H9 (cell line): Measurements from ENCODE around the gene TMEM9. TPM values are rescaled to one million over a fixed set of nuclear protein-coding genes. Genes with fewer than 3 reads are reported as not detected.

Experiments used
- DNase-seq: peaks from one replicate; pipeline ENCODE4 v3.0.0-alpha.2; 2017
- H2AFZ ChIP-seq: one replicate; pipeline ENCODE4 v1.6.1; 2013; ENCODE audit warnings: mild to moderate bottlenecking, low read length, control low read depth, moderate library complexity
- H2AK5ac ChIP-seq: 2 replicates; pipeline ENCODE4 v1.6.1; 2013; ENCODE audit warnings: low read length, control low read depth, mixed read lengths; ENCODE audit not compliant: insufficient read length
- H2BK120ac ChIP-seq: one replicate; pipeline ENCODE4 v1.6.1; 2013; ENCODE audit warnings: low read depth, mild to moderate bottlenecking, low read length, control low read depth, inconsistent platforms; ENCODE audit not compliant: poor library complexity, severe bottlenecking
- H2BK12ac ChIP-seq: 2 replicates; pipeline ENCODE4 v1.6.1; 2013; ENCODE audit warnings: low read length, control low read depth, mixed read lengths, low read depth; ENCODE audit not compliant: insufficient read length
- H2BK15ac ChIP-seq: 2 replicates; pipeline ENCODE4 v1.6.1; 2013; ENCODE audit warnings: low read depth, low read length, control low read depth
- H2BK20ac ChIP-seq: one replicate; pipeline ENCODE4 v1.6.1; 2013; ENCODE audit warnings: low read depth, mild to moderate bottlenecking, low read length, control low read depth, inconsistent platforms; ENCODE audit not compliant: poor library complexity, severe bottlenecking
- H2BK5ac ChIP-seq: 2 replicates; pipeline ENCODE4 v1.6.1; 2013; ENCODE audit warnings: low read length, control low read depth, mixed read lengths; ENCODE audit not compliant: insufficient read length
- H3K14ac ChIP-seq: 2 replicates; pipeline ENCODE4 v1.6.1; 2013; ENCODE audit warnings: low read length, control low read depth; ENCODE audit not compliant: insufficient read depth
- H3K18ac ChIP-seq: 2 replicates; pipeline ENCODE4 v1.6.1; 2013; ENCODE audit warnings: low read depth, mild to moderate bottlenecking, mixed read lengths, low read length, control low read depth; ENCODE audit not compliant: insufficient read length
- H3K23ac ChIP-seq: 2 replicates; pipeline ENCODE4 v1.6.1; 2013; ENCODE audit warnings: low read length, control low read depth, mixed read lengths, low read depth; ENCODE audit not compliant: insufficient read length
- H3K23me2 ChIP-seq: 2 replicates; pipeline ENCODE4 v1.6.1; 2013; ENCODE audit warnings: low read depth, mild to moderate bottlenecking, mixed read lengths, low read length, control low read depth; ENCODE audit not compliant: insufficient read length, poor library complexity, severe bottlenecking
- H3K27ac ChIP-seq: 2 replicates; pipeline ENCODE4 v1.5.1; 2013; ENCODE audit warnings: low read length, control low read depth, mixed read lengths, low read depth; ENCODE audit not compliant: insufficient read length
- H3K27me3 ChIP-seq: 2 replicates; pipeline ENCODE4 v1.6.1; 2013; ENCODE audit warnings: low read length, control low read depth, inconsistent platforms; ENCODE audit not compliant: insufficient read depth
- H3K4ac ChIP-seq: 2 replicates; pipeline ENCODE4 v1.6.1; 2013; ENCODE audit warnings: low read depth, mild to moderate bottlenecking, control low read depth, inconsistent platforms, low read length, moderate library complexity
- H3K4me1 ChIP-seq: 2 replicates; pipeline ENCODE4 v1.6.1; 2013; ENCODE audit warnings: low read length, control low read depth, inconsistent platforms; ENCODE audit not compliant: insufficient read depth
- H3K4me2 ChIP-seq: 2 replicates; pipeline ENCODE4 v1.6.1; 2013; ENCODE audit warnings: low read length, control low read depth, mixed read lengths; ENCODE audit not compliant: insufficient read length, insufficient read depth
- H3K56ac ChIP-seq: 2 replicates; pipeline ENCODE4 v1.6.1; 2013; ENCODE audit warnings: low read depth, mild to moderate bottlenecking, mixed read lengths, low read length, control low read depth; ENCODE audit not compliant: insufficient read length
- H3K79me1 ChIP-seq: 2 replicates; pipeline ENCODE4 v1.6.1; 2013; ENCODE audit warnings: low read depth, mild to moderate bottlenecking, moderate library complexity, low read length, control low read depth, inconsistent platforms; ENCODE audit not compliant: insufficient read depth, poor library complexity, severe bottlenecking
- H3K79me2 ChIP-seq: 2 replicates; pipeline ENCODE4 v1.6.1; 2013; ENCODE audit warnings: low read length, control low read depth, inconsistent platforms; ENCODE audit not compliant: insufficient read depth
- H3K9ac ChIP-seq: 2 replicates; pipeline ENCODE4 v1.6.1; 2013; ENCODE audit warnings: low read length, control low read depth, mixed read lengths; ENCODE audit not compliant: insufficient read length; ENCODE audit errors: extremely low read depth
- H3K9me3 ChIP-seq: one replicate; pipeline ENCODE4 v1.6.1; 2013; ENCODE audit warnings: low read depth, low read length, inconsistent platforms; ENCODE audit not compliant: control insufficient read depth
- H3T11ph ChIP-seq: one replicate; pipeline ENCODE4 v1.6.1; 2013; ENCODE audit warnings: mild to moderate bottlenecking, low read length, control low read depth, inconsistent platforms
- H4K20me1 ChIP-seq: one replicate; pipeline ENCODE4 v1.6.1; 2013; ENCODE audit not compliant: control insufficient read depth, insufficient read length, insufficient read depth
- H4K5ac ChIP-seq: 2 replicates; pipeline ENCODE4 v1.6.1; 2013; ENCODE audit warnings: low read depth, mild to moderate bottlenecking, mixed read lengths, low read length, control low read depth; ENCODE audit not compliant: insufficient read length
- H4K8ac ChIP-seq: replicated peaks from 2 replicates; pipeline ENCODE4 v1.6.1; 2013; ENCODE audit warnings: low read length, control low read depth, mixed read lengths, low read depth; ENCODE audit not compliant: insufficient read length
- H4K91ac ChIP-seq: 2 replicates; pipeline ENCODE4 v1.6.1; 2013; ENCODE audit warnings: low read depth, mild to moderate bottlenecking, moderate library complexity, mixed read lengths, low read length, control low read depth; ENCODE audit not compliant: insufficient read length
- H3K27ac Mint-ChIP-seq, 3 experiments: 2 replicates in 2 of 3; 3 replicates in 1 of 3; pipeline ENCODE4 v1.8.0; 2020 to 2021; ENCODE audit warnings: mixed read lengths in 3 of 3, mild to moderate bottlenecking in 1 of 3, moderate library complexity in 1 of 3
- H3K27me3 Mint-ChIP-seq: 2 replicates; pipeline ENCODE4 v1.8.0; 2021; ENCODE audit warnings: low read depth, mild to moderate bottlenecking, moderate library complexity, mixed read lengths
- H3K36me3 Mint-ChIP-seq, 3 experiments: 2 replicates in 2 of 3; 3 replicates in 1 of 3; pipeline ENCODE4 v1.8.0; 2020 to 2021; ENCODE audit warnings: low read depth in 3 of 3, mixed read lengths in 3 of 3; ENCODE audit not compliant: insufficient read depth in 1 of 3
- H3K4me1 Mint-ChIP-seq, 2 experiments: 2 replicates each; pipeline ENCODE4 v1.8.0; 2020; ENCODE audit warnings: mixed read lengths in 2 of 2
- H3K4me3 Mint-ChIP-seq, 2 experiments: 2 replicates in 1 of 2; 3 replicates in 1 of 2; pipeline ENCODE4 v1.8.0; 2020 to 2021; ENCODE audit warnings: mild to moderate bottlenecking in 2 of 2, mixed read lengths in 2 of 2, moderate library complexity in 1 of 2
- H3K9me3 Mint-ChIP-seq, 2 experiments: 2 replicates in 1 of 2; 3 replicates in 1 of 2; pipeline ENCODE4 v1.8.0; 2020; ENCODE audit warnings: mild to moderate bottlenecking in 2 of 2, mixed read lengths in 2 of 2, moderate library complexity in 1 of 2
- WGBS: extraction: QIAGEN DNeasy Blood & Tissue Kit; methylation state at CpG from one replicate; pipeline ENCODE4 v1.1.7; 2013; ENCODE audit warnings: missing lambda C conversion rate, low lambda C conversion rate, mixed read lengths; ENCODE audit not compliant: insufficient read length; ENCODE audit errors: extremely low coverage; 5-methylcytosine and 5-hydroxymethylcytosine counted together
- total RNA-seq: library from RNA; stranded (reverse); gene quantifications from 2 replicates; pipeline ENCODE4 v1.2.1, GENCODE V29; 2021
- TF ChIP-seq, protein P1 (sequence below): fragments of 200-600 bp; sonication (generic); conservative IDR thresholded peaks from 3 replicates; pipeline ENCODE4 v1.8.0; 2021; ENCODE audit warnings: antibody characterized with exemption, mild to moderate bottlenecking

Gene TMEM9
- total RNA-seq, 1 experiment from 2014 or later: 93.4 TPM

DNA sequence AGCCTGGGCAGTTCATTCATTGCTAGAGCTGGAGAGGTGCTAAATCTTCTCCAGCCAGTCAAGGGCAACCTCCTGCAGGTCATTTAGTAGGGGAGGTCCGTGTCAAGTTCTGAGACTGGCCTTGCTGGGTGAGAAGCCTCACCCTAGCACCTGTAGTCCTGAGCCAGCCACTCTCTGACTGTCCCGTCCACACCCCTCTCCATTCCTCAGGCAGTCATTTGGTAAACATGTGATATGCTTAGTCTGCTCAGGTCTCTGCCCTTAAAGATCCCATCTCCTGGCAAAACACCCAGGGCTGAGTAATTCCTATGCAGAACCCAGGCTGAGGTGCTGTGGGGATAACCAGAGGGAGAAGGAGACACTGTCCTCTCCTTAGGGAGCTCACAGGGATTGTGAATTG, 22.7 kb upstream of the TMEM9 start:
- Histone ChIP-seq H2BK5ac (no peak overlapping the region), H3K23ac (no peak overlapping the region), H3K14ac (no peak overlapping the region), H3K27ac (no peak overlapping the region), H2BK15ac (no peak overlapping the region), H3K79me1 (no peaks in the 10 kb centered on the region), H4K8ac (no peak overlapping the region), H2BK20ac (no peak overlapping the region), H3K4me2 (no peak overlapping the region), H2BK12ac (no peak overlapping the region), H2BK120ac (no peak overlapping the region), H3K4me1 (no peaks in the 10 kb centered on the region), H3K23me2 (no peaks in the 10 kb centered on the region), H3T11ph (no peak overlapping the region), H3K27me3 (no peaks in the 10 kb centered on the region), H3K18ac (no peak overlapping the region), H2AFZ (no peak overlapping the region), H3K79me2 (no peaks in the 10 kb centered on the region), H4K20me1 (no peaks in the 10 kb centered on the region), H4K91ac (no peak overlapping the region), H4K5ac (no peak overlapping the region), H3K9me3 (no peaks in the 10 kb centered on the region), H3K9ac (no peak overlapping the region), H3K56ac (no peak overlapping the region), H3K4ac (no peak overlapping the region), H2AK5ac (no peak overlapping the region)
- H3K36me3 Mint-ChIP-seq: peaks cover 0 to 11% (median 6%) of the 10 kb centered on the region in 3 experiments; a peak in 6 of 7 replicates
- H3K9me3 Mint-ChIP-seq: peaks cover 11 to 13% of the 10 kb centered on the region in 2 experiments
- TF ChIP-seq, protein P1, sequence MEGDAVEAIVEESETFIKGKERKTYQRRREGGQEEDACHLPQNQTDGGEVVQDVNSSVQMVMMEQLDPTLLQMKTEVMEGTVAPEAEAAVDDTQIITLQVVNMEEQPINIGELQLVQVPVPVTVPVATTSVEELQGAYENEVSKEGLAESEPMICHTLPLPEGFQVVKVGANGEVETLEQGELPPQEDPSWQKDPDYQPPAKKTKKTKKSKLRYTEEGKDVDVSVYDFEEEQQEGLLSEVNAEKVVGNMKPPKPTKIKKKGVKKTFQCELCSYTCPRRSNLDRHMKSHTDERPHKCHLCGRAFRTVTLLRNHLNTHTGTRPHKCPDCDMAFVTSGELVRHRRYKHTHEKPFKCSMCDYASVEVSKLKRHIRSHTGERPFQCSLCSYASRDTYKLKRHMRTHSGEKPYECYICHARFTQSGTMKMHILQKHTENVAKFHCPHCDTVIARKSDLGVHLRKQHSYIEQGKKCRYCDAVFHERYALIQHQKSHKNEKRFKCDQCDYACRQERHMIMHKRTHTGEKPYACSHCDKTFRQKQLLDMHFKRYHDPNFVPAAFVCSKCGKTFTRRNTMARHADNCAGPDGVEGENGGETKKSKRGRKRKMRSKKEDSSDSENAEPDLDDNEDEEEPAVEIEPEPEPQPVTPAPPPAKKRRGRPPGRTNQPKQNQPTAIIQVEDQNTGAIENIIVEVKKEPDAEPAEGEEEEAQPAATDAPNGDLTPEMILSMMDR: no peak
- no CpG with 5 or more reads among the region's 2 CpGs for WGBS
- DNase-seq: no peak
- H3K27me3 Mint-ChIP-seq: peaks cover 39% of the 10 kb centered on the region
- H3K27ac Mint-ChIP-seq: no peak overlapping the region; a peak in 1 of 7 replicates
- no peak overlapping the region for H3K4me3 Mint-ChIP-seq
- H3K4me1 Mint-ChIP-seq: peaks cover 19 to 23% of the 10 kb centered on the region in 2 experiments
